Measurements from ENCODE around the gene ABLIM1.

GRCh38 chr10:114436941-114437340 is 221.1 kb downstream of the ABLIM1 start:
- TF ChIP-seq, protein P1, sequence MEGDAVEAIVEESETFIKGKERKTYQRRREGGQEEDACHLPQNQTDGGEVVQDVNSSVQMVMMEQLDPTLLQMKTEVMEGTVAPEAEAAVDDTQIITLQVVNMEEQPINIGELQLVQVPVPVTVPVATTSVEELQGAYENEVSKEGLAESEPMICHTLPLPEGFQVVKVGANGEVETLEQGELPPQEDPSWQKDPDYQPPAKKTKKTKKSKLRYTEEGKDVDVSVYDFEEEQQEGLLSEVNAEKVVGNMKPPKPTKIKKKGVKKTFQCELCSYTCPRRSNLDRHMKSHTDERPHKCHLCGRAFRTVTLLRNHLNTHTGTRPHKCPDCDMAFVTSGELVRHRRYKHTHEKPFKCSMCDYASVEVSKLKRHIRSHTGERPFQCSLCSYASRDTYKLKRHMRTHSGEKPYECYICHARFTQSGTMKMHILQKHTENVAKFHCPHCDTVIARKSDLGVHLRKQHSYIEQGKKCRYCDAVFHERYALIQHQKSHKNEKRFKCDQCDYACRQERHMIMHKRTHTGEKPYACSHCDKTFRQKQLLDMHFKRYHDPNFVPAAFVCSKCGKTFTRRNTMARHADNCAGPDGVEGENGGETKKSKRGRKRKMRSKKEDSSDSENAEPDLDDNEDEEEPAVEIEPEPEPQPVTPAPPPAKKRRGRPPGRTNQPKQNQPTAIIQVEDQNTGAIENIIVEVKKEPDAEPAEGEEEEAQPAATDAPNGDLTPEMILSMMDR (IDR thresholded peaks at IDR 0.05) = no peak
- TF ChIP-seq EP300 (IDR thresholded peaks at IDR 0.05) = no peak
- no peak for TF ChIP-seq POLR2AphosphoS5 (IDR thresholded peaks at IDR 0.05)
